ENCODE data around the gene FAM240B.

Gene FAM240B

GRCh38 chr9:38670542-38671371 lies 49.2 kb downstream of the FAM240B start:
- DNase-seq (ENCODE audit: low spot score) = no peak

DNA sequence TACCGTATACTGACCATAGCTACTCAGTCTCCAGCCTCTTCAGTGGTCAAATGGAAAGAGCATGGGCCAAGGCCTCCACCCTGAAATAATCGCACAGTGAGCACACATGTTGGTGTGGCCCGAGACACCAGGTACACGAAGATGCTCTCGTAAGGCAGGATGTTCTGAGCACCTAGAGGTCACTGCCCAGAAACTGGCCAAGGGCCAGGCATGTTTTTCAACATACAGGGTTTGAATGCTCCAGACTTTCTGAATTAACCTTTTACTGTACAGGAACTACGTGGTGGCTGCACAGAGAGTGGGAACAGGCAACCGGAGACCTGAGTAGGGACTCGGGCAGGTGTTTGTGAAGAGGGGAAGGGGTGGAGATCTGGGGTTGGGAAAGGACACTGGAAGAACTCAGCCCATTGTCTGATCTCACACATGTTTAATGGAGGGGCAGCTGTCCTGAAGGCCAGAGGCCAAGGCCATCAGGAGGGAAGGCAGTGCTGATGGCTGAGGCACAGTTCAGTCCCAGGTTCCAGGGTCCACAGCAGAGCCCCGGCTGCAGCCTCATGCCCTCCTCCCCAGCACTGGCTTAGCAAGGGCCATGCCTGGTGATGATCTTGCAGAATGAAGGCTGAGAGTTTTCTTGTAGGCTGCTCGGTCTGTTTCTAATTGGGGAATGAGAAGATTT lies 51.0 kb downstream of the FAM240B start:
- DNase-seq (ENCODE audit: low spot score) = no peak

- peak; percentile 79 for DNase-seq (ENCODE audit: low spot score)
Observed at GRCh38 chr9:38662763-38663593, 57.0 kb downstream of the FAM240B start.

- peak; percentile 54 for DNase-seq (ENCODE audit: low spot score)
Observed at GRCh38 chr9:38659538-38659937, 60.4 kb downstream of the FAM240B start.

DNA sequence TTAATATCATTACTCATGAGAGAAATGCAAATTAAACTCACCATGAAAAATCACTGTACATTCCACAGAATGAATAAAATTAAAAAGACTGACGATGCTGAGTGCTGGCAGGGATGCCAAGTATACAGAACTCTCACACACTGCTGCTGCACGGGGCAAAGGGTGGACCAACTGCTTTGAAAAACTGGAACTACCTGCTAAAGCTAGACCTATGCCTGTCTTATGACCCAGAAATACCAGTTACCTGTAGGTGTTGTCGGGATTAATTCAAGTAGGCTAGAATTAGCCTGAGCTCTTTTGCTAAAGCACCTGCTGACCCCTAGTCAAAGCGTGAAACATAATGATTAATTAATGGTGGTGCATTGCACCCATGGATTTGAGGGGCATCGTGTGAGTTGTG lies 63.0 kb downstream of the FAM240B start:
- DNase-seq (ENCODE audit: low spot score) = no peak

DNA sequence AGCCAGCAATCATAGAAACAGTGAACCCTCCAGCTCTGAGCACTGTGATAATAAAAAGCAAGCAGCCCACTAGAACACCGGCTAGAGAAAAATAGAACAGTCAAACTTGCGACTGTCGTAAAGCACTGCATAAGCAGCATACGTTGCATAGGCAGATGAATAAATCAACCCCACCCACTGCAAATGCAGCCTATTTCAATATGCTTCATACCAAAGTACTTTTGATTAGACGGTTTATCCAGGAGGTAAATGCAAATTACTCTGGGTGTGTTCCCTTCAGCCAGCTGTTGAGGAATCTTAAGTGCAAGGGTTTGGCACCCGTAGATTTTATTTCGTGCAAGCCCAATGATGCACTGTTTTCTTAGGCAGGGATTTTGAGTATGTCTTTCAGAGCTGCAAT lies 67.4 kb downstream of the FAM240B start:
- DNase-seq (ENCODE audit: low spot score) = no peak

DNA sequence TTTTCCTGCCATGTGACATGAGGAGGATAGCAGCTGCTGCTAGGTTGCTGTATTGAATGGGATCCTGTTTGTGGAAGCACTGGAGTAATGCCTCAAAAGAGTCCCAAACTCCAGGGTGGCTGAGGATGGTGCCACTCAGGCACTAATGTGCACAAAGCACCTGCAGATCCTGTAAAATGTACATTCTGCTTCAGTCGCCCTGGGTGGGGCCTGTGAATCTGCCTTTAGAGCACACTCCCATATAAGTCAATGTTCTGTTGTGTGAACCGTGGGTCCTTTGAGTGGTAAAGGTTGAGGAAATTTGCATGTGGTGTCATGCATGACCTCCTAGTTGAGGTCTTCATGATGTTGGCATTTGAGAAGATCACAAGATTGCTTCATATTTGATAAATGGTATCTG lies 67.9 kb downstream of the FAM240B start:
- DNase-seq (ENCODE audit: low spot score) = no peak

GRCh38 chr9:38651400-38652042 lies 68.4 kb downstream of the FAM240B start:
- DNase-seq (ENCODE audit: low spot score) = no peak

DNA sequence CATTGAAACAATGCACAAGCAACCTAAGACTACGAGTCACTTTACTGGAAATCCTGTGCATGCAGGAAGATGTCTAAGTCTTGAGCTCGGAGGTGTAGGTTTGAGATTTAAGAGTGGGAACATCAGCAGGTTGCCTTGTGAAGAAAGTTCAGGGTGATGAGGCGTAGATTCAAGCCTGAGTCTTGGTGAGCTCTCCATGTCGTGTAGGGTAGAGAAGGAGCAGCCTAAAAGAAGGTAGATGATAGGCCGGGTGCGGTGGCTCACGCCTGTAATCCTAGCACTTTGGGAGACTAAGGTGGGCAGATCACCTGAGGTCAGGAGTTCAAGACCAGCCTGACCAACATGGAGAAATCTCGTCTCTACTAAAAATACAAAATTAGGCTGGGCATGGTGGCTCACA lies 69.4 kb downstream of the FAM240B start:
- no peak for DNase-seq (ENCODE audit: low spot score)

DNA sequence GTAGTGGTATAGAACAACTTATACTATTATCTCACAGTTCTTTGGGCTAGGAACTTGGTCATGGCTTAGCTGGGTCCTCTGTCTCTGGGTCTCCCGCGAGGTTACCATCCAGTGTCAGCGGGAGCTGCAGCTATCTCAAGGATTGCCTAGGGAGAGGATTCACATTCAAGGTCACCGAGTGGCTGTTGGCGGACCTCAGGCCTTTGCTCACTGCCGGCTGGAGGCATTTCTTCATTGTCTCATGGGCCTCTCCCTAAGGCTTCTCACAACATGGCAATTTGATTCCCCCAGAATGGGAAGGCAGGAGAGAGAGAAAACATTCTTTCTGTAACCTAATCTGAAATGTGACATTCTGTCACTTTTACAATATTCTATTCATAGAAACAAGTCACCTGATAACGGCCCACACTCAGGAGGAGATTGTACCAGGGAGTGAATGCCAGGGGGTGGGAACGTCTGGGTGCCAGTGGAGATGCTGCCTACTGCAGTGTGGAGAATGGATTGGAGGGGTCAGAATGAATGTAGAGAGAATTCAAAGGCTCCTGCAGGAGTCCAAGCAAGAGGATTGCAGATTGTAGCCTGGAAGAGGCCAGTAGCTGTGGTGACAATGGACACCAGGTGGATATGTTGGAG lies 70.1 kb downstream of the FAM240B start:
- DNase-seq (ENCODE audit: low spot score) = no peak

DNA sequence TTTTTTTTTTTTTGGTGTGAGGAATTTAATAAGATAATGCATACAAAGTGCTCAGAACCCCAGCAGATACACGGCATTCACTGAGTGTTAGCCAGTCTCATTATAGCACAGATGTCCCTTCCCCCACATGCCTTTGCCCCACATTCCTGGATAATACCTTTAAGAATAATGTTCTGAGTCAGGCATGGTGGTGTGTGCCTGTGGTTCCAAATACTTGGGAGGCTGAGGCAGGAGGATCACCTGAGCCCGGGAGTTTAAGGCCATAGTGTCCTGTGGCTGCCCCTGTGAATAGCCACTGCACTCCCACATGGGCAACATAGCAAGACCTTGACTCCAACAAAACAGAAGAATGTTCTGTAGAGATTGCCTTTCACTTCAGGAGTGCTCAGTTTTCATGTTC lies 75.3 kb downstream of the FAM240B start:
- no peak for DNase-seq (ENCODE audit: low spot score)
